Measurements from ENCODE around the gene TOP2B.
A peak's percentile ranks its signal among the peaks of the same experiment; 100 is the strongest.

Gene TOP2B

GRCh38 chr3:25674670-25675069, 10.0 kb upstream of the TOP2B start:
- no peak for DNase-seq

- no peak for DNase-seq
Measured at GRCh38 chr3:25673738-25674298, 9.1 kb upstream of the TOP2B start.

- DNase-seq: no peak
Measured at GRCh38 chr3:25665315-25666280, 891 bp upstream of the TOP2B start.

GRCh38 chr3:25663869-25664811, 567 bp downstream of the TOP2B start:
- DNase-seq: no peak

GRCh38 chr3:25663347-25663868, 1.3 kb downstream of the TOP2B start:
- DNase-seq: peak; percentile 13

GRCh38 chr3:25662736-25663320, 1.9 kb downstream of the TOP2B start:
- no peak for DNase-seq

- DNase-seq: no peak
Measured at GRCh38 chr3:25661694-25662437, 2.8 kb downstream of the TOP2B start.

GRCh38 chr3:25658836-25659235, 5.9 kb downstream of the TOP2B start:
- no peak for DNase-seq

- no peak for DNase-seq
Measured at GRCh38 chr3:25657293-25657692, 7.4 kb downstream of the TOP2B start.

- no peak for DNase-seq
Measured at GRCh38 chr3:25655659-25656058, 9.0 kb downstream of the TOP2B start.

- no peak for DNase-seq
Measured at GRCh38 chr3:25654576-25654975, 10.1 kb downstream of the TOP2B start.

- DNase-seq: no peak
Measured at GRCh38 chr3:25653322-25653721, 11.4 kb downstream of the TOP2B start.

GRCh38 chr3:25652921-25653320, 11.8 kb downstream of the TOP2B start:
- no peak for DNase-seq

- no peak for DNase-seq
Measured at GRCh38 chr3:25648925-25649830, 15.5 kb downstream of the TOP2B start.

- peak; percentile 70 for DNase-seq
Measured at GRCh38 chr3:25648107-25648535, 16.6 kb downstream of the TOP2B start.

- no peak for DNase-seq
Measured at GRCh38 chr3:25635038-25635437, 29.7 kb downstream of the TOP2B start.

- no peak for DNase-seq
Measured at GRCh38 chr3:25633919-25634318, 30.8 kb downstream of the TOP2B start.

- no peak for DNase-seq
Measured at GRCh38 chr3:25631989-25632388, 32.7 kb downstream of the TOP2B start.

- DNase-seq: no peak
Measured at GRCh38 chr3:25621087-25621486, 43.6 kb downstream of the TOP2B start.

GRCh38 chr3:25620493-25620892, 44.2 kb downstream of the TOP2B start:
- DNase-seq: no peak

- no peak for DNase-seq
Measured at GRCh38 chr3:25619382-25619781, 45.3 kb downstream of the TOP2B start.

Measured in NCI-H510A treated with DMSO at 0.1 percent for 48 hours (cell line).